ENCODE measurements around the gene MYO1C.

DNA sequence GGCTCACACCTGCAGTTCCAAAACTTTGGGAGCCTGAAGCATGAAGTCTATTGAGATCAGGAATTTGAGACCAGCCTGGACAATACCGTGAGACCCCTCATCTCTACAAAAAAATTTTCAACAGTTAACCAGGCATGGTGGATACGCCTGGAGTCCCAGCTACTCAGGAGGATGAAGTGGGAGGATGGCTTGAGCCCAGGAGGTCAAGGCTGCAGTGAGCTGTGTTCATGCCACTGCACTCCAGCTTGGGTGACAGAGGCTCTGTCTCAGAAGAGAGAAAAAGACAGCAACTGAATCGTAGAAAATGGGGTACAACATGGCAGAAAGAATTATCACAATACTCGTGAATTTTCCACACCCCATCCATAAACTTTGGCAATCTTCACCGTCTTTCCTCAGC, 39.6 kb downstream of the MYO1C start:
- TF ChIP-seq, protein P1, sequence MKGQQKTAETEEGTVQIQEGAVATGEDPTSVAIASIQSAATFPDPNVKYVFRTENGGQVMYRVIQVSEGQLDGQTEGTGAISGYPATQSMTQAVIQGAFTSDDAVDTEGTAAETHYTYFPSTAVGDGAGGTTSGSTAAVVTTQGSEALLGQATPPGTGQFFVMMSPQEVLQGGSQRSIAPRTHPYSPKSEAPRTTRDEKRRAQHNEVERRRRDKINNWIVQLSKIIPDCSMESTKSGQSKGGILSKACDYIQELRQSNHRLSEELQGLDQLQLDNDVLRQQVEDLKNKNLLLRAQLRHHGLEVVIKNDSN (CRISPR knock-in tag; IDR thresholded peaks at IDR 0.05) = no peak
- TF ChIP-seq, protein P2, sequence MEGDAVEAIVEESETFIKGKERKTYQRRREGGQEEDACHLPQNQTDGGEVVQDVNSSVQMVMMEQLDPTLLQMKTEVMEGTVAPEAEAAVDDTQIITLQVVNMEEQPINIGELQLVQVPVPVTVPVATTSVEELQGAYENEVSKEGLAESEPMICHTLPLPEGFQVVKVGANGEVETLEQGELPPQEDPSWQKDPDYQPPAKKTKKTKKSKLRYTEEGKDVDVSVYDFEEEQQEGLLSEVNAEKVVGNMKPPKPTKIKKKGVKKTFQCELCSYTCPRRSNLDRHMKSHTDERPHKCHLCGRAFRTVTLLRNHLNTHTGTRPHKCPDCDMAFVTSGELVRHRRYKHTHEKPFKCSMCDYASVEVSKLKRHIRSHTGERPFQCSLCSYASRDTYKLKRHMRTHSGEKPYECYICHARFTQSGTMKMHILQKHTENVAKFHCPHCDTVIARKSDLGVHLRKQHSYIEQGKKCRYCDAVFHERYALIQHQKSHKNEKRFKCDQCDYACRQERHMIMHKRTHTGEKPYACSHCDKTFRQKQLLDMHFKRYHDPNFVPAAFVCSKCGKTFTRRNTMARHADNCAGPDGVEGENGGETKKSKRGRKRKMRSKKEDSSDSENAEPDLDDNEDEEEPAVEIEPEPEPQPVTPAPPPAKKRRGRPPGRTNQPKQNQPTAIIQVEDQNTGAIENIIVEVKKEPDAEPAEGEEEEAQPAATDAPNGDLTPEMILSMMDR (IDR thresholded peaks at IDR 0.05) = no peak
- TF ChIP-seq NFE2L1 (CRISPR knock-in tag; IDR thresholded peaks at IDR 0.05) (no peak), ZNF232 (CRISPR knock-in tag; IDR thresholded peaks at IDR 0.05) (no peak), CBFB (CRISPR knock-in tag; IDR thresholded peaks at IDR 0.05; ENCODE audit: low read depth) (no peak), NFYB (CRISPR knock-in tag; conservative IDR thresholded peaks at IDR 0.05; ENCODE audit: low read depth) (no peak), NR3C1 (CRISPR knock-in tag; conservative IDR thresholded peaks at IDR 0.05; ENCODE audit: low read depth) (no peak), JUN (CRISPR knock-in tag; IDR thresholded peaks at IDR 0.05) (no peak), FOXP1 (CRISPR knock-in tag; IDR thresholded peaks at IDR 0.05; ENCODE audit: borderline replicate concordance) (no peak), FOXJ3 (CRISPR knock-in tag; IDR thresholded peaks at IDR 0.05; ENCODE audit: borderline replicate concordance) (no peak), SMAD3 (CRISPR knock-in tag; IDR thresholded peaks at IDR 0.05; ENCODE audit: borderline replicate concordance) (no peak)
- TF ChIP-seq, protein P3, sequence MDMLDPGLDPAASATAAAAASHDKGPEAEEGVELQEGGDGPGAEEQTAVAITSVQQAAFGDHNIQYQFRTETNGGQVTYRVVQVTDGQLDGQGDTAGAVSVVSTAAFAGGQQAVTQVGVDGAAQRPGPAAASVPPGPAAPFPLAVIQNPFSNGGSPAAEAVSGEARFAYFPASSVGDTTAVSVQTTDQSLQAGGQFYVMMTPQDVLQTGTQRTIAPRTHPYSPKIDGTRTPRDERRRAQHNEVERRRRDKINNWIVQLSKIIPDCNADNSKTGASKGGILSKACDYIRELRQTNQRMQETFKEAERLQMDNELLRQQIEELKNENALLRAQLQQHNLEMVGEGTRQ (CRISPR knock-in tag; IDR thresholded peaks at IDR 0.05) = no peak
- TF ChIP-seq, protein P4, sequence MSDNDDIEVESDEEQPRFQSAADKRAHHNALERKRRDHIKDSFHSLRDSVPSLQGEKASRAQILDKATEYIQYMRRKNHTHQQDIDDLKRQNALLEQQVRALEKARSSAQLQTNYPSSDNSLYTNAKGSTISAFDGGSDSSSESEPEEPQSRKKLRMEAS (CRISPR knock-in tag; IDR thresholded peaks at IDR 0.05) = no peak
- TF ChIP-seq, protein P5, sequence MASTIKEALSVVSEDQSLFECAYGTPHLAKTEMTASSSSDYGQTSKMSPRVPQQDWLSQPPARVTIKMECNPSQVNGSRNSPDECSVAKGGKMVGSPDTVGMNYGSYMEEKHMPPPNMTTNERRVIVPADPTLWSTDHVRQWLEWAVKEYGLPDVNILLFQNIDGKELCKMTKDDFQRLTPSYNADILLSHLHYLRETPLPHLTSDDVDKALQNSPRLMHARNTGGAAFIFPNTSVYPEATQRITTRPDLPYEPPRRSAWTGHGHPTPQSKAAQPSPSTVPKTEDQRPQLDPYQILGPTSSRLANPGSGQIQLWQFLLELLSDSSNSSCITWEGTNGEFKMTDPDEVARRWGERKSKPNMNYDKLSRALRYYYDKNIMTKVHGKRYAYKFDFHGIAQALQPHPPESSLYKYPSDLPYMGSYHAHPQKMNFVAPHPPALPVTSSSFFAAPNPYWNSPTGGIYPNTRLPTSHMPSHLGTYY (CRISPR knock-in tag; IDR thresholded peaks at IDR 0.05) = no peak

Data from WTC11 (cell line).